Neural crest cell (in vitro differentiated cells): Measurements from ENCODE around the gene ARHGAP28. TPM values are rescaled to one million over a fixed set of nuclear protein-coding genes. Genes with fewer than 3 reads are reported as not detected.
"Not testable (repeated sequence)": the region's sequence is repeated elsewhere in the genome, so short reads cannot be mapped to it uniquely, and the experiment has no call there.

Source experiments
- DNase-seq: peaks from one replicate; pipeline ENCODE4 v3.0.0; 2021; ENCODE audit warnings: low read depth, mixed read lengths, low spot score
- H3K27ac Mint-ChIP-seq: one replicate; pipeline ENCODE4 v1.8.0; 2021; ENCODE audit warnings: mild to moderate bottlenecking, mixed read lengths; ENCODE audit not compliant: unreplicated experiment
- H3K27me3 Mint-ChIP-seq: 2 replicates; pipeline ENCODE4 v1.8.0; 2021; ENCODE audit warnings: low read depth, mild to moderate bottlenecking, mixed read lengths
- H3K36me3 Mint-ChIP-seq: 2 replicates; pipeline ENCODE4 v1.8.0; 2021; ENCODE audit warnings: low read depth, mild to moderate bottlenecking, mixed read lengths
- H3K4me1 Mint-ChIP-seq: 2 replicates; pipeline ENCODE4 v1.8.0; 2021; ENCODE audit warnings: mixed read lengths
- H3K4me3 Mint-ChIP-seq: one replicate; pipeline ENCODE4 v1.8.0; 2021; ENCODE audit warnings: mild to moderate bottlenecking, mixed read lengths
- H3K9me3 Mint-ChIP-seq: 2 replicates; pipeline ENCODE4 v1.8.0; 2021; ENCODE audit warnings: mixed read lengths
- total RNA-seq: library from RNA; stranded (reverse); gene quantifications from 2 replicates; pipeline ENCODE4 v1.2.1, GENCODE V29; 2021
- TF ChIP-seq, protein P1 (sequence below): fragments of 200-600 bp; sonication (generic); conservative IDR thresholded peaks from 2 replicates; pipeline ENCODE4 v1.5.0; 2021; ENCODE audit warnings: antibody characterized with exemption, mild to moderate bottlenecking

Gene ARHGAP28
- total RNA-seq, 1 donor from 2014 or later = 20.2 TPM

DNA sequence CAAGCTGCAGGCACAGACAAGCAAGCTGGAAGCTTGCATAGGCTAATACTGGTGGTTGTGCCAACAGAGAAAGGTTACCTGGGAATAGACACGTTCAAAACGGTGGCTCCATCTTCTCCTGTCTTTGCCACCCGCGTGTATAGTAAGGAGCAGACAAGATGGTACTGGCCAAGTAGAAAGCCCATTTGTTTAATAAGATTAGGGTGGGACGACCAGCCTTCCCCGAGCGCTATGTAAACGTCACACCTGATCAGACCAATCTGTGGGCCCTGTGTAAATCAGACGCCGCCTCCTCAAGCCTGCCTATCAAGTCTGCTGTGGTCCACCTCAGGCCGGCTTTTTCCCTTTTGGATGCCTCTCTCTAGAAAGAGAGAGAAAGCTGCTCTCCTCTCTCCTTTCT lies 198.8 kb downstream of the ARHGAP28 start:
- Mint-ChIP-seq H3K36me3 (peaks cover 2% of the 10 kb centered on the region), H3K9me3 (peaks cover 6% of the 10 kb centered on the region), H3K27ac (no peak overlapping the region), H3K4me1 (peaks cover 26% of the 10 kb centered on the region), H3K4me3 (no peak overlapping the region), H3K27me3 (no peaks in the 10 kb centered on the region)
- DNase-seq = no peak
- TF ChIP-seq, protein P1, sequence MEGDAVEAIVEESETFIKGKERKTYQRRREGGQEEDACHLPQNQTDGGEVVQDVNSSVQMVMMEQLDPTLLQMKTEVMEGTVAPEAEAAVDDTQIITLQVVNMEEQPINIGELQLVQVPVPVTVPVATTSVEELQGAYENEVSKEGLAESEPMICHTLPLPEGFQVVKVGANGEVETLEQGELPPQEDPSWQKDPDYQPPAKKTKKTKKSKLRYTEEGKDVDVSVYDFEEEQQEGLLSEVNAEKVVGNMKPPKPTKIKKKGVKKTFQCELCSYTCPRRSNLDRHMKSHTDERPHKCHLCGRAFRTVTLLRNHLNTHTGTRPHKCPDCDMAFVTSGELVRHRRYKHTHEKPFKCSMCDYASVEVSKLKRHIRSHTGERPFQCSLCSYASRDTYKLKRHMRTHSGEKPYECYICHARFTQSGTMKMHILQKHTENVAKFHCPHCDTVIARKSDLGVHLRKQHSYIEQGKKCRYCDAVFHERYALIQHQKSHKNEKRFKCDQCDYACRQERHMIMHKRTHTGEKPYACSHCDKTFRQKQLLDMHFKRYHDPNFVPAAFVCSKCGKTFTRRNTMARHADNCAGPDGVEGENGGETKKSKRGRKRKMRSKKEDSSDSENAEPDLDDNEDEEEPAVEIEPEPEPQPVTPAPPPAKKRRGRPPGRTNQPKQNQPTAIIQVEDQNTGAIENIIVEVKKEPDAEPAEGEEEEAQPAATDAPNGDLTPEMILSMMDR = no peak

DNA sequence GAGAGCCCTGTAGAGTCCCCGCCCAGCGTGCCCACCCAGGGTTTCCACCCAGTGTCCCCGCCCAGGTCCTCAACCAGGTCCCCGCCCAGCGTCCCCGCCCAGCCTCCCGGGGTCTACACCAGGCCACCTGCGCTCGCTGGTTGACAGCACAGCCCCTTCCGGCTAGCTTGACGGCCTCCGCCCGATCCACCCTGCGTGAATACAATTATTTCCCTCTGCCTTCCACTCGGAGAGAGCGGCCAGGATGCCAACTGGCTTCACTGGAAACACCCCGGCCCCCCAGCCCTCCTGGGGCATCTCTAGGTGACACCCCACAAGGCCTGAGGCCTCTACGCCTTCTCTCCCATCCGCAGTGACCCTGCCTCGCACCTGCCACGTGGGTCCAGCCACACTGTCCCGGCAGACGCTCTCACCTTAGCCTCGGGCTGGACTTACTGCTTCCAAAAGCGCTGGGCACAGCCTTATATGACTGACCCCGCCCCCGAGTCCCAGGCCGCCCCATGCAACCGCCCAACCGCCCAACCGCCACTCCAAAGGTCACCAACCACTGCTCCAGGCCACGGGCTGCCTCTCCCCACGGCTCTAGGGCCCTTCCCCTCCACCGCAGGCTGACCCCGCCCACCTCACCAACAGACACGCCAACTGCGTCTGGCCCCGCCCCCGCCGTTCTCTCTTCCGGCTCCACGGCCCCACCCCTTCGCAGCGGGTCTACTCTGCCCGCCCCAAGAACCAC lies 200.0 kb downstream of the ARHGAP28 start:
- H3K4me1 Mint-ChIP-seq = peaks cover 15% of the 10 kb centered on the region
- H3K27me3 Mint-ChIP-seq = no peaks in the 10 kb centered on the region
- no peak for DNase-seq
- H3K27ac Mint-ChIP-seq = no peak overlapping the region
- peaks cover 2% of the 10 kb centered on the region for H3K9me3 Mint-ChIP-seq
- no peaks in the 10 kb centered on the region for H3K36me3 Mint-ChIP-seq
- TF ChIP-seq, protein P1 = no peak
- no peak overlapping the region for H3K4me3 Mint-ChIP-seq

DNA sequence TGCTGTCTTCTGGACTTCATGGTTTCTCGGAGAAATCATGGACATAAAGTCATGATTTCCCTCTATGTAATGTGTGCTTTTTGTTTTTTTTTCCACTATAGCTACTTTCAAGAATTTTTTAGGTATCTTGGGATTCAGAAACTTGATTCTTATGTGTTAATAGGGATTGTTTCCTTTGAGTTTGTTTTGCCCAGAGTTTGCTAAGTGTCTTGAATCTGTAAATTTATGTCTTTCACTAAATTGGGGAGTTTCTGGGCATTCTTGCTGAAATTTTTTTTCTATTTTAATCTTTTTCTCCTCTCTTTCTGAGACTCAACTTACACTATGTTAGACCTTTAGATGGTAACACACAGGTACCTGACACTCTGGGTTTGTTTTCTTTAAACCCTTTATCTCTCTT lies 205.3 kb downstream of the ARHGAP28 start:
- Mint-ChIP-seq H3K4me3 (no peak overlapping the region), H3K27me3 (no peaks in the 10 kb centered on the region), H3K27ac (no peak overlapping the region), H3K36me3 (peaks cover 27% of the 10 kb centered on the region), H3K4me1 (peaks cover 23% of the 10 kb centered on the region), H3K9me3 (peaks cover 6% of the 10 kb centered on the region)
- TF ChIP-seq, protein P1 = no peak
- DNase-seq = no peak

DNA sequence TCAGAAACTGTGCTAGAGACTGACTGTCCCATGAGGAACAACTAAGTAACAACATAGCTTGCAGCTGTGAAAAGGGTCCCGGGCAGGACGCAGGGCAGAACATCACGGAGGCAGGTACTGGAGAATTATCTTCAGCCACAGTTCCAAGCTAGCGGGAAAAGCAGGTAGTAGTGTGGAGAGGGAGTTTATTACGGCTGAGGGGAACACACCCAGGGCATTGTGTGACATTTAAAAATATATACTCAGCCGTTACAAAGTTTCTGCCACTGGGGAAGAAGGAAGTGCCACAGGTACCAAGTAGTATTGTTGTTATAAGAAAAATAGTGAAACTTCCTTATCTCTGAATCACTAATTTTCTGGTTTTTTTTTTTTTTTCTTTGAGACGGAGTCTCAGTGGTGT lies 208.5 kb downstream of the ARHGAP28 start:
- Mint-ChIP-seq H3K9me3 (peaks cover 6% of the 10 kb centered on the region), H3K4me1 (peaks cover 27% of the 10 kb centered on the region), H3K27ac (no peak overlapping the region), H3K36me3 (peaks cover 38% of the 10 kb centered on the region), H3K27me3 (no peaks in the 10 kb centered on the region), H3K4me3 (no peak overlapping the region)
- TF ChIP-seq, protein P1 = no peak
- DNase-seq = no peak

DNA sequence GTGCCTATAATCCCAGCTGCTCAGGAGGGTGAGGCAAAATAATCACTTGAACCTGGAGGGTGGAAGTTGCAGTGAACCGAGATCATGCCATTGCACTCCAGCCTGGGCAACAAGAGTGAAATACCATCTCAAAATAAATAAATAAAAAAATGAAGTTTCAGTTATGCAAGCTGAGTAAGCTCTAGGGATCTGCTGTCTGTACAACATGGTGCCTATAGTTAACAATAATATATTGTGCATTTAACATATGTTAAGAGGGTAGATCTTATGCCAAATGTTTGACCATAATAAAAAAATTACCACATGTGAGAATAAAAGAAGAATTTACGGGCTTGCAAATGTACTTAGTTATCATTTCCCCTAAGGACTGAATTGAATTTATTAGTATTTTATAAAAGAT lies 208.9 kb downstream of the ARHGAP28 start:
- not testable (repeated sequence) for DNase-seq, H3K27me3 Mint-ChIP-seq, H3K9me3 Mint-ChIP-seq, H3K4me3 Mint-ChIP-seq, H3K27ac Mint-ChIP-seq
- Mint-ChIP-seq H3K36me3 (peaks cover 41% of the 10 kb centered on the region), H3K4me1 (peaks cover 27% of the 10 kb centered on the region)

DNA sequence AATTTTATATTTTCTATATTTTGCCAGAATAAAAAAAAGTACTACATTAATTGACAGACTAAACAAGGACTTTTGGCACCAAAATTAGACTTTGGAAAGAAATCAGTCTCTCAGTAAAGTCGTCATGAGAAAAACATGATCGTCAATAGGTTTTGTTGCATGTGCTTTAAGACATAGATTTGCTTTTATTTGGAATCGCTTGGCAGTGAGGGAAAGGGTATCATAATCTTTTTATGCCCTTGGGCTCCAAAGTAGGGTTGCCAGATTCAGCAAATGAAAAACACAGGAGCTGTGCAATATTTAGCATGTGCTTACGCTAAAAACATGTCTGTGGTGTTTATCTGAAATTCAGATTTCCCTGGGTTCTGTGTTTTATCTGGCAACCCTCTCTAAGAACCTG lies 210.5 kb downstream of the ARHGAP28 start:
- DNase-seq = no peak
- no peaks in the 10 kb centered on the region for H3K27me3 Mint-ChIP-seq
- TF ChIP-seq, protein P1 = no peak
- peaks cover 4% of the 10 kb centered on the region for H3K9me3 Mint-ChIP-seq
- no peak overlapping the region for H3K4me3 Mint-ChIP-seq
- H3K27ac Mint-ChIP-seq = no peak overlapping the region
- peaks cover 47% of the 10 kb centered on the region for H3K36me3 Mint-ChIP-seq
- peaks cover 27% of the 10 kb centered on the region for H3K4me1 Mint-ChIP-seq
